GM12878 (cell line): ENCODE measurements around the gene SHROOM2.

ENCODE experiments used
- PML ChIP-seq: IDR thresholded peaks from 2 replicates; pipeline ENCODE4 v1.6.1; 2012; ENCODE audit warnings: low read length, inconsistent platforms
- SIN3A ChIP-seq: IDR thresholded peaks from 2 replicates; pipeline ENCODE4 v1.6.1; 2012; ENCODE audit warnings: low read depth, low read length, improper control_type of control experiment
- TCF7 ChIP-seq: IDR thresholded peaks from 2 replicates; pipeline ENCODE4 v1.6.1; 2014; ENCODE audit warnings: antibody characterized with exemption, borderline replicate concordance
- TF ChIP-seq, protein P1 (sequence below), 3 experiments: IDR thresholded peaks in 2 of 3; conservative IDR thresholded peaks in 1 of 3; 2 replicates each; pipeline ENCODE4 v1.5.1; 2011; ENCODE audit warnings: low read depth in 3 of 3, low read length in 3 of 3, mild to moderate bottlenecking in 3 of 3, control low read depth in 2 of 3, moderate library complexity in 2 of 3, inconsistent platforms in 1 of 3, mixed read lengths in 1 of 3; ENCODE audit not compliant: control insufficient read depth in 2 of 3, insufficient read depth in 1 of 3; ENCODE audit errors: extremely low read depth in 1 of 3
- TF ChIP-seq, protein P2 (sequence below): IDR thresholded peaks from 2 replicates; pipeline ENCODE4 v1.6.1; 2011; ENCODE audit warnings: low read depth, mild to moderate bottlenecking, low read length, moderate library complexity, borderline replicate concordance; ENCODE audit errors: extremely low read depth

DNA sequence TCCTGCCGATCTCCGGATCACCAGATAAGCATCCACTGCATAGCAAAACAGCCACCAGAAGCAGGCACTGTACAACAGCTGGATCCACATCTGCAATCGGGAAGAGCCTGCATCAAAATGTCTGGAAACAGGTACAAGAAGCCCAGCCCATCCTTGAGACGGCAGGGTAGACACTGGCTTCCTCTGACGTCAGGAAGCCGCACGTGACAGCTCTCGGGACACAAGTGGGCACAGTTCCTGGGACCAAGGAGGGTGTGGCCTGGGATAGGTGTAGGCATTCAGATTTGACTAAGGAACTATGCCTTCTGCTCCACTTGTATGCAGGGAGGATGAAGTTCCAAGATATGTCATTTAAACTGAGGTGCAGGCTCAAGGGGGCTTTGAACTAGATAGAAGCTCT is 26.9 kb upstream of the SHROOM2 start:
- TF ChIP-seq, protein P1, sequence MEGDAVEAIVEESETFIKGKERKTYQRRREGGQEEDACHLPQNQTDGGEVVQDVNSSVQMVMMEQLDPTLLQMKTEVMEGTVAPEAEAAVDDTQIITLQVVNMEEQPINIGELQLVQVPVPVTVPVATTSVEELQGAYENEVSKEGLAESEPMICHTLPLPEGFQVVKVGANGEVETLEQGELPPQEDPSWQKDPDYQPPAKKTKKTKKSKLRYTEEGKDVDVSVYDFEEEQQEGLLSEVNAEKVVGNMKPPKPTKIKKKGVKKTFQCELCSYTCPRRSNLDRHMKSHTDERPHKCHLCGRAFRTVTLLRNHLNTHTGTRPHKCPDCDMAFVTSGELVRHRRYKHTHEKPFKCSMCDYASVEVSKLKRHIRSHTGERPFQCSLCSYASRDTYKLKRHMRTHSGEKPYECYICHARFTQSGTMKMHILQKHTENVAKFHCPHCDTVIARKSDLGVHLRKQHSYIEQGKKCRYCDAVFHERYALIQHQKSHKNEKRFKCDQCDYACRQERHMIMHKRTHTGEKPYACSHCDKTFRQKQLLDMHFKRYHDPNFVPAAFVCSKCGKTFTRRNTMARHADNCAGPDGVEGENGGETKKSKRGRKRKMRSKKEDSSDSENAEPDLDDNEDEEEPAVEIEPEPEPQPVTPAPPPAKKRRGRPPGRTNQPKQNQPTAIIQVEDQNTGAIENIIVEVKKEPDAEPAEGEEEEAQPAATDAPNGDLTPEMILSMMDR (IDR thresholded peaks at IDR 0.05 in 2 of 3, conservative IDR thresholded peaks at IDR 0.05 in 1 of 3; ENCODE audit: control insufficient read depth in 2 of 3, extremely low read depth in 1 of 3, insufficient read depth in 1 of 3, low read depth in 3 of 3, low read length in 3 of 3) = no peak
- TF ChIP-seq PML (no peak), TCF7 (no peak), SIN3A (no peak)
- TF ChIP-seq, protein P2, sequence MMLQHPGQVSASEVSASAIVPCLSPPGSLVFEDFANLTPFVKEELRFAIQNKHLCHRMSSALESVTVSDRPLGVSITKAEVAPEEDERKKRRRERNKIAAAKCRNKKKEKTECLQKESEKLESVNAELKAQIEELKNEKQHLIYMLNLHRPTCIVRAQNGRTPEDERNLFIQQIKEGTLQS = no peak
